ENCODE results near the gene CPA4.

GRCh38 chr7:130350945-130351790 is 58.2 kb downstream of the CPA4 start:
- TF ChIP-seq CTCF (IDR thresholded peaks at IDR 0.05) = no peak
- no peak for TF ChIP-seq POLR2A (IDR thresholded peaks at IDR 0.05)

Measured in suprapubic skin (tissue), 3 donors.